Activated T-cell treated with anti-CD3 and anti-CD28 coated beads for 1 hour (primary cell): ENCODE results near the gene SLC16A12.

Experiments used
- DNase-seq: peaks from one replicate; pipeline ENCODE4 v3.0.0-alpha.2; 2020; ENCODE audit warnings: low read depth

SLC16A12 gene

GRCh38 chr10:89535171-89536012 is at the start of gene SLC16A12:
TSS of gene SLC16A12 (minus strand) at chr10:89535594. CDS start at chr10:89462578, 73,016 bp downstream.
- no peak for DNase-seq

- DNase-seq = no peak
These were observed 46.6 kb upstream of the SLC16A12 start for GRCh38 chr10:89582022-89582421.

GRCh38 chr10:89580243-89580642 is 44.8 kb upstream of the SLC16A12 start:
- DNase-seq = no peak

GRCh38 chr10:89576696-89577095 is 41.3 kb upstream of the SLC16A12 start:
- no peak for DNase-seq

GRCh38 chr10:89576022-89576421 is 40.6 kb upstream of the SLC16A12 start:
- DNase-seq = no peak

- DNase-seq = no peak
These were observed 39.6 kb upstream of the SLC16A12 start for GRCh38 chr10:89575031-89575430.

GRCh38 chr10:89574368-89574767 is 39.0 kb upstream of the SLC16A12 start:
- no peak for DNase-seq

GRCh38 chr10:89567576-89568245 is 32.3 kb upstream of the SLC16A12 start:
- DNase-seq = no peak

- DNase-seq = no peak
These were observed 31.6 kb upstream of the SLC16A12 start for GRCh38 chr10:89566992-89567391.

- no peak for DNase-seq
These were observed 30.9 kb upstream of the SLC16A12 start for GRCh38 chr10:89566095-89566950.

GRCh38 chr10:89565180-89565579 is 29.8 kb upstream of the SLC16A12 start:
- DNase-seq = no peak

GRCh38 chr10:89563861-89564478 is 28.6 kb upstream of the SLC16A12 start:
- no peak for DNase-seq

- DNase-seq = no peak
These were observed 27.9 kb upstream of the SLC16A12 start for GRCh38 chr10:89563311-89563710.

GRCh38 chr10:89556600-89556999 is 21.2 kb upstream of the SLC16A12 start:
- no peak for DNase-seq

GRCh38 chr10:89555688-89556445 is 20.5 kb upstream of the SLC16A12 start:
- DNase-seq = no peak

GRCh38 chr10:89554433-89554832 is 19.0 kb upstream of the SLC16A12 start:
- DNase-seq = no peak

- no peak for DNase-seq
These were observed 17.8 kb upstream of the SLC16A12 start for GRCh38 chr10:89553064-89553734.

- DNase-seq = no peak
These were observed 16.8 kb upstream of the SLC16A12 start for GRCh38 chr10:89552213-89552612.

- no peak for DNase-seq
These were observed 15.1 kb upstream of the SLC16A12 start for GRCh38 chr10:89550509-89550908.

GRCh38 chr10:89549510-89549909 is 14.1 kb upstream of the SLC16A12 start:
- DNase-seq = no peak

GRCh38 chr10:89548673-89549072 is 13.3 kb upstream of the SLC16A12 start:
- DNase-seq = no peak
